Suppressor macrophage treated with lipopolysaccharide for 1 hour (primary cell): ENCODE measurements around the gene DENND2A.

Experiments used
- DNase-seq, 3 donors: peaks; one replicate each; pipeline ENCODE4 v3.0.0-alpha.2; 2020 to 2022

DENND2A gene

DNA sequence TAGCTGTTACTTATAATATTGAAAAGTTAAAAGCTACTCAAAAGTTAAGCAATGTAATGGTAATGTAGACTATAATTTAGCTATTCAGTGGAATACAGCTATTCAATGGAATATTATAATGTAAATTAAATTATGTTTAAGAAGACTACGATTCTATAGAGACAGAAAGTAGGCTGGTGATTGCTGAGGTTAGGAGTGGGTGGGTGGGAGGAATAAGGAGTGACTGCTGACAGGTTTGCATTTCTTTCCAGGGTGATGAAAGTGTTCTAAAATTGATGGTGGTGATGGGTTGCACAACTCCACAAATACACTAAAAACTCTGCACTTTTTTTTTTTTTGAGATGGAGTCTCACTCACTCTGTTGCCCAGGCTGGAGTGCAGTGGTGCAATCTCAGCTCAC lies 21.4 kb downstream of the DENND2A start:
- DNase-seq, result no peak

DNA sequence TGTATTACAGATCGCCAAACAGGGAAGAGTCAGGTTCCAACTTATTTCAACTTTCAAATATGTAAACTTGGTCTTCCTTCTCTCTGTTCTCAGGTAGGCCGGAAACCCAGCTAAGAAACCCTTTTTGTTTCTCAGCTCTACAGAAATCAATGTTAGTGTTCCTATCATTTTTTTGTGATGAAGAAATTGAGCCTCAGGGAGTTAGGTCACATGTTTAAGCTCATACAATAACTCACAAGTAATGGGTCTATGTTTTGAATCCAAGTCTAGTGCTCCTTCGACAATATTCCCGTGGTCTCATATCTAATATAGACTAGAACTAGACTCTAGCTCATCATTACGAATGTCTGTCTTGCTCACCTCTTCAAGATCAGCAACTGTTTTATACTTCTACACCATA lies 22.3 kb downstream of the DENND2A start:
- DNase-seq, result no peak

DNA sequence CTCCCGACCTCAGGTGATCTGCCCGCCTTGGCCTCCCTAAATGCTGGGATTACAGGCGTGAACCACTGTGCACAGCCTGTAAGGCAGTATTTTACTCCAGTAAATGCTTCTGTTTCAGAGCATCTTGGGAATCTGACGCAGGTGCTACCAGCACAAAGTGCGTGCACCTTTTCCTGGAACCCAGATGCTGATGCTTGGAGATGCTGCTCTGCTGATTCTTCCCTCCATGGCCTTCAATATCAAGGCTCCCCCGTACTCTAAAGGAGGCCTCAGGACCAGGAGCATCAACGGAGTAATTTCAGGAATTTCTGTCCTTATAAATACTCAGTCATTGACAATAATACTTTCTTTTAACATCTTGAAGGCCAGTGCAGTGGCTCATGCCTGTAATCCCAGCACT lies 23.5 kb downstream of the DENND2A start:
- no peak for DNase-seq

GRCh38 chr7:140616328-140616727 lies 24.3 kb downstream of the DENND2A start:
- DNase-seq, result no peak

- no peak for DNase-seq
Measured at GRCh38 chr7:140611641-140612040, 29.0 kb downstream of the DENND2A start.

- no peak for DNase-seq
Measured at GRCh38 chr7:140610204-140611165, 30.1 kb downstream of the DENND2A start.

- no peak for DNase-seq
Measured at GRCh38 chr7:140609646-140610045, 31.0 kb downstream of the DENND2A start.

GRCh38 chr7:140607441-140607989 lies 33.1 kb downstream of the DENND2A start:
- no peak for DNase-seq

DNA sequence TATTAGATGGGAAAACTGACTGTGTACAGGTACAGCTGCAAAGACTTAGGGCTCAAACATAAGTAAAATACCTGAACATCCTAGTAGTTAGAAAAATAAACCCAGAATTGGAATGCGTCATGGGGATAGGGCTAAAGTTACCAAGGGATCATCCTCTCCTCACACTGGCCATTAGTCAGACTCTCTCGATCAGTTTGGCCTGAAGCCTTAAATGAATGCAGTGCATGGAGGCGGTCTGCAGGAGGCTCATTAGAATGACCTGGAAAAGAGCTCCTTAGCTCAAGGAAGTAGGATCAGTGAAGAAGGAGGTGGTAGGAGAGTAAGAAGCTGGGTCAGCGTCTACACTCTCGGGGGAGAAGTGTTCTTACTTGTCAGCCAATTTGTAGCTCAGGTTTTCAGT lies 35.3 kb downstream of the DENND2A start:
- no peak for DNase-seq

GRCh38 chr7:140604760-140605159 lies 35.9 kb downstream of the DENND2A start:
- DNase-seq, result no peak

- no peak for DNase-seq
Measured at GRCh38 chr7:140604076-140604475, 36.5 kb downstream of the DENND2A start.

GRCh38 chr7:140601566-140602174 lies 38.9 kb downstream of the DENND2A start:
- DNase-seq, result no peak

DNA sequence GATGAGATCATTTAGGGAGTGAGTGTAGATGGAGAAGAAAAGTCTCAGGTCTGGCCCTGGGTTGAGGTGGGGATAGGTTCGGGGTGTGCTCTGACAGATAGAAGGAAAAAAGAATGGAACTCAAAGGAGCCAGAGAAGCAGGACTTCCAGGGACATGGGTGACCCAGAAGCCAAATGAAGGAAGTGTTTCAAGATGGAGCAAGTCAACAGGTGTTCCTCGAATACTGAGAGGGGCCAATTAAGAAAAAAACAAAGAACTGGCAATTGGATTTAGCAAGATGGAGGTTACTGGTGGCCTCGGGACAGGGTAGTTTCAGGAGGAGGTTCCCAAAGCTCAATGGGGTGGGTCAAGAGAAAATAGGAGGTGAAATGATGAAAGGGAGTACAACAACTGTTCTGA lies 40.3 kb downstream of the DENND2A start:
- DNase-seq, result no peak

- DNase-seq, result no peak
Measured at GRCh38 chr7:140597428-140597949, 43.1 kb downstream of the DENND2A start.

- DNase-seq, result peak in 1 of 3 donors; percentile 10
Measured at GRCh38 chr7:140596519-140597427, 43.8 kb downstream of the DENND2A start.

- no peak for DNase-seq
Measured at GRCh38 chr7:140595468-140596092, 45.0 kb downstream of the DENND2A start.

- no peak for DNase-seq
Measured at GRCh38 chr7:140594131-140594691, 46.4 kb downstream of the DENND2A start.

DNA sequence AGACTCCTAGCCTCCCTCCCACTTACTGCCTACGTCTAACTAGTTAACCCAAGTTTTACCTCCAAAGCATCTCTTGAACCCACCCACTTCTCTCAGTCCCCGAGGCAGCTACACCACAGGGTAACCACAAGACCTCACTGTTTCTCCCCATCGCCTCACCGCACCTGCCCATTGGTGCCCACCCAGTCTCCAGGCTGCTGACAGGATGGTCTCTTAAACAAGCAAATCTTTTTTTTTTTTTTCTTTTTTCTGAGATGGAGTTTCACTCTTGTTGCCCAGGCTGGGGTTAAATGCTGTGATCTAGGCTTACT lies 47.0 kb downstream of the DENND2A start:
- DNase-seq, result no peak

DNA sequence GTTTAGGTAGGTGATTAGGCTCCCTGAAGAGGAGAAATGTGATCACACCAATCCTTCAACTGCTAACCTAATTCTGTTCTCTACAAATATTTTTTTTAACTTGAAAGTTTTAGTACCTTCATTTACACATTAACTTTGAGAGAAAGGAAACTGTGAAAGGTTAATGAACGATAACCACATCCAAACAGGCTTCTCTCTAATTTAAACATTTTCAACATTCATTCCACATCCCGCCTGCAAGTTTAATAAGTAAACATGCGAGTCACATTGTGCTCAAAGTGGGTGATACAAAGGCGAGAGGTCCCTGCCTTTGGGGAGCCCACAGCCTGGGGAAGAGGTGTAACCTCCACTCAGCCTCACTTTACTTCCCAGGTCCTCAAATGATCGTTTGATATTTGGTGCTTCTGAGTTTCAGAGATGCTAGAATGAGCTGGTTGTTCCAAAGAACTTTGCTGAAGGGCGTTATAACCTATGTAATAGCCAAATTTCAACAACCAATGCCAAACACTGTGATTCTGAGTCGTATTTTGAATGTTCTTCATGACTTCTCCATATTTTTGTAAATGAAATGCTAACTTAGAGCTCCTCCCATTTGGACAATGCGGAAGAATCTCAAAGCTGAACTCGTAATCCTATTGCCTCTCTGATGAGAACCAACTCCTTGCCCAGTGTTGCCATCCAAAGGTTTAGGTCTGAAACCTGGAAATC lies 47.5 kb downstream of the DENND2A start:
- no peak for DNase-seq

DNA sequence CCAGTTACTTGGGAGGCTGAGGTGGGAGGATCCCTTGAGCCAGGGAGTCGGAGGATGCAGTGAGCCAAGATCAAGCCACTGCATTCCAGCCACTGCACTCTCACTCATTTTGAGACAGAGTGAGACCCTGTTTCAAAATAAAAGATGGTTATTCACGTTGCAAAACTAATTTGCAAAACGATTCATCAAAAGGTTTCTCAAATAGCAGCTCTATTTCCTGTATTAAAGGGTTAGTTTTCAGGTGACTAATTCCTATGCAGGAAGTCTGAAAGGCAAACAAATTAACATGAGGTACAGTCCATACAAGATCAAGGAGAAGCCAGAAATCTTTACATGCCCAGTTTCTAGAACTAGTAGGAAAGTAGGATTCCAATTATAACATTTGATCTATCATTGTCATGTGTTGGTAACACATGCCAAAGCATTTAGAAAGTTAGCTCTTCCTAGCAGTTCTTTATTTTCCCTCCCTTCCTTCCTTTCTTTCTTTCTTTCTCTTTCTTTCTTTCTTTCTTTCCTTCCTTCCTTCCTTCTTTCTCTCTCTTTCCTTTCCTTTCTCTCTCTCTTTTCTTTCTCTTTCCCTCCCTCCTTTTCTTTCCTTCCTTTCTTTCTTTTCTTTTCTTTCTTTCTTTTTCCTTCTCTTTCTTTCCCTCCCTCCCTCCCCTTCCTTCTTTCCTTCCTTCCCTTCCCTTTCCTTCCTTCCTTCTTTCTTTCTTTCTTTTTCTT lies 49.3 kb downstream of the DENND2A start:
- peak in 1 of 3 donors; percentile 7 for DNase-seq

DNA sequence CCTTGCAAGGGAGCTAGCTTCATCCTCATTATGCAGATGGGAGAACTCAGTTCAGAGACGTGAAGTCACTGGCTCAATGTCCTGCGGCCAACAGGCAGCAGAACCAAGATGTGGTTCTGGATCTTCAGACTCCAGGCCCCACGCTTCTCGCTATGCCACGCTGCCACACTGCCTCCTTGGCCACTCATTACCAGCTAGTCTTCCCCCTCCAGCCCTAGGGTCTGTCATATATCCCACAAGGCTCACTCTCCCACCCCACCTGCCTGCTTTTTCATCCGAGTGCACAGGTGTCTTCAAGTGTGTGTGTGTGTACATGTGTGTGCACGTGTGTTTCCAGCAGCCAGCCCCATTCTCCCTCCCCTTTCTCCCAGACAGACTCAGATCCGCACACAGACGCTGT lies 53.4 kb downstream of the DENND2A start:
- DNase-seq, result no peak
